HUDEP-2 (cell line): ENCODE measurements around the gene RGS3.
A peak's percentile ranks its signal among the peaks of the same experiment; 100 is the strongest.

Experiments
- DNase-seq, 76 experiments: peaks; one replicate each; lab custom pipeline; 2025; ENCODE audit not compliant: unreplicated experiment in 76 of 76; lab: John Stamatoyannopoulos, UW

The RGS3 gene

DNA sequence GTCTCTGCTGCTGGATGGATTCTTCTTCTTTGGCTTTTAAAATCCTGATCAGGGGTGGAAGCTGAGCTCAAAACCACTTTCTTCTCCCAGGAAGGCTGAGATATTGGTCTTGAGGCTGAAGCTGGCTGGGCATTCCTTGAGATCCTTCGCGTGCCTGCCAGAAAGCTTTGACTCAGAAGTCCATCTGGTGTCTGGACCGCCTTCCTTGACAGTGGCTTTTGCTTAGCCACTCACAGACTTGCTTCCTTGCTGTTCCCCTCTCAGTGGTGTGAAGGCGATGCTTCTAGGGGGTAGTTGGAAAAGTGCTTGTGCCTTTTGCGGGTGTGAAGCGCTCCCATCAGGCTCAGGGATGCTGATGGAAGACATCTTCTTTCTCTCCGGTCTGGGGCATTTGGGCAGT is 45.9 kb downstream of the RGS3 start:
- no peak for DNase-seq

DNA sequence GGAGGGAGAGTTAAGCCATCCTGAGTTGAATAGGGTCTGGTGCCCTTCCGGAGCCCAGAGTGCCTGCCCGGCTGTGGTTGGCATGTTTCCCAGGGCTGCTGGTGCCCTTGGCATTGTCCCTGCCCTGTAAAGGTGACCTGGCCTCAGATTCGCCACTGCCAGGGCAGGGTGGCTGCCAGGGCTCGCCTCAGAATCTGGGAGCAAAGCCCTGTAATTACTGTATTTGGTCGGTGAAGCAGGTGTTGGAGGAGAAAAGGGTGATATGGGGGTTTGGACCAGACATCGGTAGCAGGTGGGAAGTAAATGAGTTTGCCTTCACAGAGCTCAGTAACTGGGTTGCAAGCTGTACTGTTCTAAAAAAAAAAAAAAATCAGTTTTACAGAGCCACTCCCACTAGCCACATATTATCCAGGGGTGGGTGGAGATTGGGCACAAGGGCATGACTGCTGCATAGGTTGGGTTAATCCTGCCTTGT is 47.6 kb downstream of the RGS3 start:
- DNase-seq: no peak

DNA sequence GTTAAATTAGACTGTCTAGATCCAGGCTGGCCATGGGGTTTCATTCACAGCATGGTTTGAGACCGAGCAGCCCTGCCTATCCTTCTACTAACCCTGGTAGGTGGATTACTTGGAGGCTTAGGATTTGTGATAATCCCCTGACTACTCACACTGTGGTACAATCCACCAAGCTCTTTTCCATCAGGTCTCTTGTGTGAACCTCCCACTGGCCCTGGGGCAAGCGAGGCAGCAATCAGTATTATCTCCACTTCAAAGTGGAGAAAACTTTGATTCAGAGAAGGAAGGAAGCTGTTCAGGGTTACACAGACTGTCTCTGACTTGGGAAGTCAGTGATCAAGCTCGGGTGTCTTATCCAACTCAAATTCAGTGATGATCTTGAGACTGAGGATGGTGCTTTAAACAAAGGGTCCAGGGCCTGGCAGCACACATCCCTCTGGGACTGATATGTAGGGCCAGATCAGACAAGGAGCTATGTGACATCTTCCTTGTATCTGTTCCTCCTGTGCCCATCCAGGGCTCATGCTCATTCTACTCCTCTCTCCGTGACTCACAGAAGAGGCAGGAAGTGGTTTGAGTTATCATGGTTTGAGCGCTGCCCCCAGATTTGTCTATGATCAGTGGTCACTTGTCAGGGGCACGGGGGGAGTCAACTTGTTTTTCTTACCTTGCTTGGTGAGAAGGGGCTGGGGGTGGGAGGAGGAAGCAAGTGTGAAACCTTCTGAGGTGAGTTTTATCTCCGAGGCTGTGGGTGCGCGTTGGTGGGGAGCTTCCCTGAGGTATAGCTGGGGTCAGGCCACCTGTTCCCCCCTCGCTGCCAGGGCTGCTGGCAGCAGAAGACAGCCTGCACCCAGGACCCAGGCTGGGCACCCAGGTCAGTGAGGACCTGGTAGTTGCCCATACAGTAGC is 48.6 kb downstream of the RGS3 start:
- DNase-seq: peak in 11 of 76 experiments; percentile 3 to 47 (median 17)

DNA sequence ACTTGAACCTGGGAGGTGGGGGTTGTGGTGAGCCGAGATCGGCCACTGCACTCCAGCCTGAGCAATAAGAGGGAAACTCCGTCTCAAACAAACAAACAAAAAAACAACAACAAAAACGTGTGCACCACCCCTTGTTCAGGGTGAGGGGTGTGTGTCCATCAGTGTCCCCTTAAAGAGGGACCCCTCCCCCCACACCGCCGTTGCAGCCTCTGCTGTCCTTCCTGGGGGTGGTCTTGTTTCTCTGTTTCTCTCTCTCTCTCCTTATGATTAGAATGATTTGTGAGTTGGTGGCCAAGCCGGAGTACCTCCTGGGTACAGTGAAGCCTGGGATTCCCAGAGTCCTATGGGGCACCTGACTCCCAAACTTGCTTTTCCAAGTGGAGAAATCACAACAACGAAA is 49.6 kb downstream of the RGS3 start:
- DNase-seq: no peak

DNA sequence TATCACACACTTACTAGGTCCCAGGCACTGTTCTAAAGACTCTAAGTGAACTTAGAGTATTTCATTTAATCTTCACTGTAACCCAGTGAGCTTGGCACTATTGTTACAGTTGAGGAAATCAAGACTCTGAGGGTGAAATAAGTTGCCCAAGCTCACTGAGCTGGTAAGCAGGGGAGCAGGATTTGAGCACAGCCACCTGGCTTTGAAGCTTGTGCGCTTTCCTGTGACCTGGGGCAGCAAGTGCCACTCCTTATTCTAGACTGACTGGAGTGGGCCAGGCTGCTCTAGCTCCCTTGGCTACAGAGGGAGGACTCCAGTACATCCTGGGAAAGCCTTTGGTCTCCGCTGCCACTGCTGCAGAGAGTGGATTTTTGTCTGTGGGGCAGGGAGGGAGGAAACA is 50.0 kb downstream of the RGS3 start:
- DNase-seq: no peak

DNA sequence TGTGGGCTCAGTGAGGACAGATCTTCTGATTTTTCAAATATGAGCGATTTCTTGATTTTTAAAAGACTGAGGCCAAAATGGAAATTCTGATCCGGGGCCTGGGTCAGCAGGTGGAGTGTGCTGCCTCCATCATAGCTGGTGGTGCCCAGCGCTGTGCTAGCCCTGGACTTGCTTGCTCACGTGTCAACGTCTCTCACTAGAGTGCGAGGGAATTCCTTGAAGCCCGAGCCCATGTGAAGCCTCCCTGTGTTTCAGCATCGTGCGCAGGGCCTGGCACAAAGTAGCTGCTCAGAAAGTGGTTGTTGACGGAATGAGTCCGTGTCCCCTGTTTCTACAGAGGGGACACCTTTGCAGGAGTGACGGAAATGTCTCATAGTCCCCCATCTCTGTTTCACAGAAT is 50.5 kb downstream of the RGS3 start:
- no peak for DNase-seq

DNA sequence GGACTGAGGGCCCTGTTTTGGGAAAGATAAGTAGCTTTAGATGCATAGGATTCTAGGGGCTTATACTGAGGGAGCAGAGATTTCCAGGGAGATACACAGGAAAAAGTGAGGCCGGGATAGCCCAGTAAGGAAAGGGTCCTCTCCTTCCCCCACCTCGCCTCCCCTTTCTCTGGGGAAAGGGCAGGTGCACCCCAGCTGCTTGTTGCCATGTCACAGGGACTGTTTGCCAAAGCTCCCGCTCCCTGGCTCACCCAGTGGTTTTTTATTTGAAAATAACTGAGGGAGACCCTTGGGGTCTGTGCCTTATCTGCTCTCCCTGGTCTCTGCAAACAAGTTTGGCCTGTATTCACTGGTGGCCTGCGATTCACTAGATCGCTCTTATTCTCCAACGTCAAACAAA is 51.2 kb downstream of the RGS3 start:
- DNase-seq: no peak

DNA sequence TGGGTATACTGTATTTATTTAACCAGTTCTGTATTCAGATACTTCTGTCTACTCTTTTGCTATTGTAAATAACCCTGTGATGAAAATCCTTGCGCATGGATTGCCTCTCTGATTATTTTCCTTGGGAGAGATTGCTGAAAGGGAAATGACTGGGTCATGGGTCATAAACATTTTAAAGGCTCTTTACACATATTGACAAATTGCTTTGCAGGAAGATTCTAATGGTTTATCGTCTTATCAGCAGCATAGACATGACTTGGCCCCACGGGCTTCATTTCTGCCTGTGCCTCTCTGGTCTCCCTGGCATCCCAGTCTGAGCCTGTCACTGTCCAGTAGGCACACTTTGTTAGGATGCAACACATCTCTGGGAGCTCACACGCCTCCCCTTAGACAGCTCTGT is 52.3 kb downstream of the RGS3 start:
- DNase-seq: no peak

DNA sequence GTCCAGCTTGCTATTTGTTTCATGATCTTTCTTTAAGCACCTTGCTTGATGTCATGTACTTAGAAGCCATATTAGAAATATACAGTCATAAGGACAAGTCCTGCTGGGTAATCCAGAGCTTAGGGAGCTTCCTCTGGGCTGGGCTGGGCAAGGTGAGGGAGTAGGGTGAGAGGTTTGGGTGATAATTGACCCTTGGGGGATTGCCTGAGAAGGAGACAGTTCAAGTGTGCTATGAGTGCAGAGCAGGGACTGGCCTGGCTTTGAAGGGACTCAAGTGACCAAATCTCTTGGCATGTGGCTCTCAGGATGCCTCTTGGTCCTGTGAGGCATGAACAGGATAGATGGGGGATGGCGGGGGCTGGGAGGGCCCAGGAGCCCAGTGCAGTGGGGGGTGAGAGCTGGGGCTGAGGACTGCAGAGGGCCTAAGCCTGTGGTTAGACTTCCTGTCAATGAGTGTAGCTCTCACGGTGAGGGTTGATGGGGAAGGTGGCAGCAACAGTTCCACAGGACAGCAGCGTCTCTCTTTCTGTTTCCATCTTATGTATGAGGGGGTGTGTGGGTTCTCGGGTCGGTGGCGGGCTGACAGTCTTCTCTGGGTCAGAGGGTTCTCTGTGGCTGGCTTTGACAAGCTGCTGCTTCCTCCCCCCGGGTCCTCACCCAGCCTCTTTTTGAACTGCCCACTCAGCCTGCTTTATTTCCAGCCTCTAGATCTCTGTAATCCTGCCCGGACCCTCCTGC is 53.5 kb downstream of the RGS3 start:
- no peak for DNase-seq

DNA sequence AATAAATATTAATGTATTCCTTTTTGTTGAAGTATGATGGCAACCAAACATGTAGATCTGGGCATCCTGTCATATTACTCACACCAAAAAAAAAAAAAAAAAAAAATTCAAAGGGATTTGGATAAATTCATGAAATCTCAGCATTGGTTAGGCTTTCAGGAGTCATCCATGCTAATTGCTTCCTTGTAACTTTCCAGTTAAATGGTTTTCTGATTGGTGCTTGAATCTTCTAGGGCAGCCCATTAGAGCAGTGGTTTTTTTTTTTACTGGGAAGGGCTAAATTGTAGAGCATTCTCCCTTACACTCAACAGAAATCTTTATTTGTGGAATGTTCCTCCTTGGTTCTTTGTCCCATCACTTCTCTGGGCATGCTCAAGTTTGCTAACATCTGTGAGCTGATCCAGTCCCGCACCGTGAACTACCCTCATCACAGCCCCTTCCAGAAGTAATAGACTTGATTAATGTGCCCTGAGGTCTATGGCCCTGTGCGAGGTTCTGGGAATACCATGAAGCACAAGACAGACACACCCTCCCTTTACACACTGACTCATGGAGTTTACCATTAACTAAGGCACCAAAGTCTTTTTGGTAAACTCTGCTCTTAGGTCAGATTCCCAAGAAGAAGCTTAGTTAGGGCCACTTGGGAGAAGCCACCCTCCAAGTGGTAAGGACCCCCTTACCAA is 56.0 kb downstream of the RGS3 start:
- no peak for DNase-seq

DNA sequence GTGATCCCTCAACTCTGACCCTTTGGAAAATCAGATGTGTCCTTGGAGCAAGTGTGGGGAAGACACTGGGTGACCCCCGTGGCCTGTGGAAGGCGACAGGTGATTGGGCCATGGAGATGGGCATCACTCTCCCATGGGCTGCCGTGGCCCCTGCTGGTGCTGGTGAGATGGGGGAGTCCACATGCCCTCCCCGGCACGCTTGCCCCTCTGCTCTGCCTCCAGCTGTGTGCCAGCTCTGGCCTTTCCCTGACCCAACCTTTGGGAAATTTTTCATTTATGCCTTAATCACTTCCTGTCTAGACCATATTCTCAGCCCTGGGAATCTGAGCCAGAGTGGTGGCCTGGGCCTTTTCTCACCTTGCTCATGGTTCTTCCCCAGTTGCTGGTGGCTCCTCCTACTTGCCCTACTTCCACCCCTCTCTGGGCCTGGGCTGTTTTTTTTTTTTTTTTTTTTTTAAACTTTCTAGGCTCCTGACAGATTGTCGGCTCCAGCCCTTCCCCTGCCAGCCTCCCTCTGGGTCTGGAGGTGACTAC is 56.6 kb downstream of the RGS3 start:
- no peak for DNase-seq

DNA sequence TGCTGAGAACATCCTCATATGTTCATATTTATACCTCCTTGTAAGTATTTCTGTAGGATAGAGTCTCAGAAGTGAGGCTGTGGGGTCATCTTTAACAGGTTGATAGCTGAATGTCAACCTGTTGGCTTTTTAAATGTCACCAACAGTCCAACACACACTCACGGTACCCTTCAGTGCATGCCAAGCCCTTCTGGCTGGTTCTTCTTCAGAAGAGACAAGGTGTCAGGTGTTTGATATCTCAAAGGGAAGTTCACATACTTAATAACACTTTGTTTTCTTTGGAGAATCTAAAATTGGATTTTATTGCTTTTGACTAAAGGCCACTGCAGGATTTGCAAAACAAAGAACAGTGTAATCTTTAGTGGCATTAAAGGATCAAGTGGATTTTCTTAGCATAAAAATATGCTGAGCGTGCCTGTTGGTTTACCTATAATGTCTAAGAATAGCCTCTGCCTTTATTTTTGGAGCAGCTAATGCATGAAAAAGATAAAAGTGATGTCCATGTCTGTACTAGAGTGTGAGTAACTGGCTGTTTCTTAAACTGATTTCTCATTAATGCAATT is 58.2 kb downstream of the RGS3 start:
- DNase-seq: no peak

DNA sequence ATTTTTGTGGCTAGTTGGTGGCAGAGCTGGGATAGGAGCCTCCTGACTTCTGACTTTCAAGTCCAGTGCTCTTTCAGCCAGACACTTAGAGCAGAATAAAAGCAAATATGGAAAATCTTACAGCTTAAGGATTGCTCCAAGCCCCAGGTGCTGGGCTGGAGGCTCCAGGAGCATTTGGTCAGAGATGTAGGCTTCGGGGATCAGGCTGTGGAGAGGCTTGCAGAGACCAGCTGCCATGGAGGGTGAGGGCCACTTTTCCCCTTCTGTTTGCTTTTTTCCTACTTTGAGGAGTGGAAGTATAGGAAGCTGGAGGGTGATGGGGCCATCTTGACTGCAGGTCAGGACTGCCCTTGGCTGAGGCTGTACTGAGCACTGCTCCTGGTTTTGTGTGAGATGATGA is 58.9 kb downstream of the RGS3 start:
- DNase-seq: peak in 1 of 76 experiments; percentile 4

DNA sequence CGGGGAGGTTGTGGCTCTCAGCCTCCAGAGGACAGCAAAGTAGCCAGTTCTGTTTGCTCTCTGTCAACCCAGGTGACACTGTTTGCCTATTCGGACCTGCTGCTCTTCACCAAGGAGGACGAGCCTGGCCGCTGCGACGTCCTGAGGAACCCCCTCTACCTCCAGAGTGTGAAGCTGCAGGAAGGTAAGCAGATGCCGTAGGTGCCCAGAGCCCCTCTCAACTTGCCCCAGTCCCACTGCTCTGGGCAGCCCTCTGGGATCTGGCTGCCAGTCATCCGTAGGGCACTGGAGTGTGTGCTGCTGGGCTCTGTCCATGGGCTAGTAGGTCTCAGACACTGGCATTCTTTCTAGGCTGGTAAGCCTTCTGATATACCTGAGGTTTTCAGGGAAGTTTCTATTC is 59.3 kb downstream of the RGS3 start:
- no peak for DNase-seq

DNA sequence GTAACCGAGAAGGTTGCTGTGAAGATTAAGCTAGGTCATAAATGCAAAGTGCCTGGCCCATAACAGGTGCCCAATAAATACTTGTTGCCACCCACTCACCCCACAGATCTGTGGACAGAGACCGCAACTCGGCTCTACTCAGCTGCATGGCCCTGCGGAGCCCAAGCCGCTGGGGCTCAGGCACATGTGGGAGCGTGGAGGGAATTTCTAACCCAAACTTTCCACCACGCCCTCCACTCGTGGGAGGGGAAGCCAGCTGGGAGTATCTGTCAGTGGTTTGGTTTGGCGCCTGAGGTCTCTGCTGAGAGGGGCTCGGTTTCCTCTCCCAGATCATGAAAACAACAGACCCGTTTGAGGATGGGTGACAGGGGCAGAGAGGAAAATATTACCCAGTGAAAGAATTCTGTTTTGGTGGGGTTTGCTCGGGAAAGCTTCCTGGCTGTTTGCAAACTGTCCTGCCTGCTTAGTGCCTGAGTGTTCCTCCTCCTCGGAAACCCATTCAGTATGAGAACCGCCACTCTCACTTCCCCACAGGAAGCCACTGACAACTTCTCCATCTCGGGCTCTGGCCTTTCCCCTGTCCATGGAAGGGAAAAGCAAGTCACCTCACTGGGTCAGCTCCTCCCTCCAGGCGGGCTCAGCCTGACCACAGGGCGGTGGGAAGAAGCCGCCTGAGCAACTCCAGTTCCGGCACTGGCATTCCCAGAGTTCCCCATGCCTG is 60.1 kb downstream of the RGS3 start:
- no peak for DNase-seq

DNA sequence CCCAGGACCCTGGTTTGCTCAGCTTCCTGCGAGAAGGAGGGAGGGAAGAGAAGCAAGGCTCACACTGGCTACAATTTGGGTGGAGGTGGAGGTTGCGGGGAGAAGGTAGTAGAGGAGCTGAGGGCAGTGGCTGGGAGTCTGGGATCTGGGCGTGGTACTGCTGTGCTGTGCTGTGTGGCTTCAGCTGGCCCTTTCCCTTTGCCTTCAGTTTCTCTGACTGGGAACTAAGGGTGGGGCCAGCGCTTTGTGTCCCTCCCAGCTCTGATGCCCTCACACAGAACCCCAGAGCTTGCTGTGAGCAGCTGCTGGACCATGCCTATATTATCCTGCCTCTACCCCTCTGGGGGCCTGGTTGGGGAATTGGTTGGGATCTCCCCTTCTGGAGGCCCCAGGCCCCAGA is 60.9 kb downstream of the RGS3 start:
- DNase-seq: no peak

DNA sequence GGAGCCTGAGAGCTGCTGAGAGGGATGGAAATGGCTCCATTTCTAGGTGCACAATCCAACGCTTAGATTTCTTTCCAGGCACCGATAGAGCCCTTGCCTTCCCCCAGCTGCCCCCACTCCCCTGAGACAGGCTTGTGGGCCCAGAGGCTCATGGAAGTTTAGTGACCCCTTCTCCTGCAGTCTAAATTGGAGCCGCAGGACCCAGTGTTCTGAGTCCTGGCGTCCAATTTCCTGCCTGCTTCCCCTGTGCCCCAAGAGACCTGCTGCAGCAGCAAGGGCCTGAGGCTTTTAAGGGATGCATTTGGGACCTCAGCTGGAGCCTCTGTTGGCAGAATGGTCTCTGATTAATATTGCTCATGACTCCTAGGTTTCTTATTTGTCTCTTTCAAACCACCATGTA is 61.7 kb downstream of the RGS3 start:
- DNase-seq: no peak

DNA sequence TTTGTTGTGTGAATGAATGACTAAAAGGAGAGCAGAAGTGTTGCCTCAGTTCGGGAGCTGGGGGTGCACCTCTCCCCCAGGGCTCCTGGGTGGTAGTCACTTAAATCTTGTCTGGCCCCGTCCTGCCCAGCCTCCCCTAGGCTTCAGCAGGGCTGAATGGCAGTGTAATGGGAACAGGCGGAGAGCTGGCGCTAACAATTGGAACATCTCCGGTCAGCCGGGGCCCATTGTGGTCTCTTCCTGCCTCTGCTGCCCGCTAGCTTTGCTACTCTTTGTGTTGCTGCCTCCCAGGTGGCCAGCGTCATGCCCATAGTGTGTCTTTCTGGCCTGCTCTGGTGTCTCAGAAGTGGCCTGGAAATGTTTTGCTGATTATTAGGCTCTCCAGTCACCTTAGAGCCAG is 62.3 kb downstream of the RGS3 start:
- DNase-seq: no peak

DNA sequence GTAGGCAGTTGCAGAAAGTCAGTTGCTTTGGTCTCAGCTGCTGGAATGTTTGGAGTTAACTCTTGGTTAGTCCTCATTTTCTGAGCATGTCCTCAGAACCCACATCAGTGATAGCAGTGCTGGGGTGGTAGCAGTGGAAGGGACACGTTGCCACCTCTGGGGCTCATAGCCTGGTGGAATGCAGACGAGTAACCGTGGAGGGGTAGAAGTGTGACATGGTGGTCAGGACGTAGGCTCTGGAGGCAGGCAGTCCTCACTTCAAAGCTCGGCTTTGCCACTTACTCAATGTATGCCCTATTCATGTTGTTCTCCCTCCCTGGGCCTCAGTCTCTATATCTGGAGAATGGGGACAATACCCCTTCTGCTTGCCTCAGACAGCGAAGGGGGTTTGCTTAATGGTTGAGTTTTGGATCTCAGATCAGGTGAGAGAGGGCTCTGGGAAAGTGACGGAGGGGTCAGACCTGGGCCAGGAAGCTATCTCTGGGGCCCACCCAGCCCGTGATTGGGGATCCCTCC is 62.8 kb downstream of the RGS3 start:
- DNase-seq: no peak

DNA sequence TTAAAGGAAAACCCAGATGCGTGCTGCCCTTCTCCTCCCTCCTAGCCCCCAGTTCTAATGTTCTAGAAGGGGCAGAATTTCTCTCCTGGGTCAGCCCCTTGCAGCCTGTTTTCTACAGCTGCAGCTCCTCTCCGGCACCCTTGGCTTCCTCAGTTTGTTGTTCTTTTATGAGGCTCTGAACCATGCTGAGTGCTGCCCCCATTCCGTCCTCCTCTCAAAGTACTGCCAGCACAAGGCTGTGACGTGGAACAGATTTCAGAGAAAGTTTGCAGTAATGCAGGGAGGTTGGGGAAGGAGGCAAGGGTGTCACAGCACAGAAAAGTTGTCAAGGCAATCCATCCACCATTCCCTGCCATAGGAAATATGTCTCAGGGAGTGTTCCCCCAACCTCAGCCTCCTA is 63.3 kb downstream of the RGS3 start:
- DNase-seq: no peak
